HEK293 (cell line): Measurements from ENCODE around the gene IMPACT.

Experiments used
- ATF2 ChIP-seq: fragments of 450-650 bp; formaldehyde crosslinking; IDR thresholded peaks from 2 replicates; pipeline ENCODE4 v1.5.1; 2016; ENCODE audit warnings: missing biosample characterization, missing genetic modification characterization, low read depth
- CTCF ChIP-seq: fragments of 450-650 bp; formaldehyde crosslinking; IDR thresholded peaks from 2 replicates; pipeline ENCODE4 v1.5.1; 2016; ENCODE audit warnings: missing biosample characterization, missing genetic modification characterization
- KLF8 ChIP-seq: fragments of 450-650 bp; formaldehyde crosslinking; IDR thresholded peaks from 2 replicates; pipeline ENCODE4 v1.5.1; 2016; ENCODE audit warnings: missing biosample characterization, missing genetic modification characterization
- PRDM1 ChIP-seq: fragments of 450-650 bp; formaldehyde crosslinking; IDR thresholded peaks from 2 replicates; pipeline ENCODE4; 2016; ENCODE audit warnings: missing biosample characterization, missing genetic modification characterization
- ZBTB10 ChIP-seq: fragments of 450-650 bp; formaldehyde crosslinking; IDR thresholded peaks from 2 replicates; pipeline ENCODE4 v1.5.1; 2016; ENCODE audit warnings: missing biosample characterization, missing genetic modification characterization
- ZEB2 ChIP-seq: fragments of 450-650 bp; formaldehyde crosslinking; IDR thresholded peaks from 2 replicates; pipeline ENCODE4 v1.5.1; 2016; ENCODE audit warnings: missing biosample characterization, missing genetic modification characterization
- ZNF311 ChIP-seq: fragments of 450-650 bp; formaldehyde crosslinking; IDR thresholded peaks from 2 replicates; pipeline ENCODE4 v1.5.1; 2017; ENCODE audit warnings: missing biosample characterization, missing genetic modification characterization, borderline replicate concordance
- ZNF629 ChIP-seq: fragments of 450-650 bp; formaldehyde crosslinking; IDR thresholded peaks from 2 replicates; pipeline ENCODE4 v1.5.1; 2017; ENCODE audit warnings: missing biosample characterization, missing genetic modification characterization
- ZNF830 ChIP-seq: fragments of 450-650 bp; IDR thresholded peaks from 2 replicates; pipeline ENCODE4 v1.5.0; 2018; ENCODE audit warnings: missing biosample characterization, missing genetic modification characterization, low read depth, mild to moderate bottlenecking, moderate library complexity

GRCh38 chr18:24499814-24500213 is 73.3 kb downstream of the IMPACT start:
- TF ChIP-seq CTCF (tag by site-specific recombination) (no peak), ZNF830 (tag by site-specific recombination) (no peak), ZBTB10 (tag by site-specific recombination) (no peak), KLF8 (tag by site-specific recombination) (no peak), ZEB2 (tag by site-specific recombination) (no peak), PRDM1 (tag by site-specific recombination) (no peak), ZNF311 (tag by site-specific recombination) (no peak), ATF2 (tag by site-specific recombination) (no peak), ZNF629 (tag by site-specific recombination) (no peak)
